Measurements from ENCODE around the gene RANGRF. TPM values are rescaled to one million over a fixed set of nuclear protein-coding genes. Genes with fewer than 3 reads are reported as not detected.

Gene RANGRF
- total RNA-seq, 1 donor from 2014 or later, result 23.2 TPM

DNA sequence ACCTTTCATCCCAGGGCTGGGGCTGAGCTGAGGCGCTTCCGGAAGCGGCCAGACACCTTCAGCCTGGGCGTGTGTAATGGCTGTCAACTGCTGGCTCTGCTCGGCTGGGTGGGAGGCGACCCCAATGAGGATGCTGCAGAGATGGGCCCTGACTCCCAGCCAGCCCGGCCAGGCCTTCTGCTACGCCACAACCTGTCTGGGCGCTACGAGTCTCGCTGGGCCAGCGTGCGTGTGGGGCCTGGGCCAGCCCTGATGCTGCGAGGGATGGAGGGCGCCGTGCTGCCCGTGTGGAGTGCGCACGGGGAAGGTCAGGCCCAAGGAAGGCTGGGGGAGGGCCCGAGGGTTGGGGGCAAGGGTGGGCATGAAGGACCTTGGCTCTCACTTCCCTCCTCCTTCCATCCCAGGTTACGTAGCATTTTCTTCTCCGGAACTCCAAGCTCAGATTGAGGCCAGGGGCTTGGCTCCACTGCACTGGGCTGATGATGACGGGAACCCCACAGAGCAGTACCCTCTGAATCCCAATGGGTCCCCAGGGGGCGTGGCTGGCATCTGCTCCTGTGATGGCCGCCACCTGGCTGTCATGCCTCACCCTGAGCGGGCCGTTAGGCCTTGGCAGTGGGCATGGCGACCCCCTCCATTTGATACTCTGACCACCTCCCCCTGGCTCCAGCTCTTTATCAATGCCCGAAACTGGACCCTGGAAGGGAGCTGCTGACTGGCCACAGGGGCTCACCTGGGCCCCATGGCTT is 19.7 kb upstream of the RANGRF start:
- ATAC-seq (ENCODE audit: poor library complexity), result no peak

DNA sequence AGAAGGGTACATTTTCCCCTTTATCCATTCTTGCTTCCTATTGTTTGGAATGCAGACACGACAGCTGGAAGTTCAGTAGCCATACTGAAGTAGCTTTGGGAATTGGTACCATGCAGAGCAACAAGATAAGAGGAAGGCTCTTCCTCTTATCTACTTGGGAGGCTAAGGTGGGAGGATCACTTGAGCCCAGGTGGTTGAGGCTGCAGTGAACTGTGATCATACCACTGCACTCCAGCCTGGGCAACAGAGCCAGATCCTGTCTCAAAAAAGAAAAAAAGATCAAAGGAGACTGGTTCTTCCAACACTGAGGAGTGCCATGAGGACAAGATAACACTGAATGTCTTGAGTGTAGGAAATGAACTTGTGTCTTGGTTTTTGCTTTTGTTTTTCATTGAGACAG is 16.0 kb upstream of the RANGRF start:
- ATAC-seq (ENCODE audit: poor library complexity) (no peak), DNase-seq (no peak)
- intact Hi-C loops (cut with DNase I), result no loop called here

More for the DNA sequence above, 19.7 kb upstream of the RANGRF start:
- intact Hi-C loops (cut with DNase I), result no loop called here
- DNase-seq, result no peak

DNA sequence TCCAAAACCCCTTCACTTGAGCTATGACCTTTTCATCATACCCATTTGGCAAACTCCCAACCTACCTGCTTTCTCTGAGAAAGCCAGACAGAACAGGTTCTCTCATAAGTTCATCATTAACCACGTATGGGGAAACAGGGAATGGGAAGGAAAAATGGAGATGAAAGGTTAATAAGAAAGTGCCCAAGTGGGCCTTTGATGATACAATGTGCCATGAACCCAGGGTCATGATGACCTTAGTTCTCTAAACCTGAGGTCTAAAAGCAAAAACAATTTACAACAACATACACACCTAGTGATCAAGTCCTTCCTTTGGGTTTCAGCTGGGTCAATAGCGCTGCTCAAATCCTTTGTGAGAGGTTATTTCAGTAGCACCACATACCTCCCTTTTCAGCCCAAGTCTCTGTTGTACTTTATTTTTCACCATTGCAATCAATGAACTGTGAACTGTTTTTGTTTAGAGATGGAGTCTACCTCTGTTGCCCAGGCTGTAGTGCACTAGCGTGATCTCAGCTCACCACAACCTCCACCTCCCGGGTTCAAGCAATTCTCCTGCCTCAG is 14.5 kb upstream of the RANGRF start:
- intact Hi-C loops (cut with DNase I), result no loop called here
- ATAC-seq (ENCODE audit: poor library complexity), result no peak
- DNase-seq, result no peak

DNA sequence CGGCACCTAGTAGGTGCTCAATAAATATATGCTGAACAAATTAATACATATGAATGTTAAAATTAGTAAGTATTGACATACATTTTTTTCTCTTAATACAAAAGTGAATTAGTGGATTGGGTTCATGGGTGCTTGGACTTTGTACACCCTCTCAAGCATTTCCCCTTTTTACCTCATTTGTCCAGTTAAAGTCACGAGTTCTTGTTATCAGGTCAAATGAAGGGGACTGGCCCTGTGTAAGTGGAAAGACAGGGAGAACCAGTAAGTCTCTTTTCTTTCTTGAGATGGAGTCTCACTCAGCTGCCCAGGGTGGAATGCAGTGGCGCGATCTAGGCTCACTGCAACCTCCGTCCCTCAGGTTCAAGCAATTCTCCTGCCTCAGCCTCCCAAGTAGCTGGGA is 13.7 kb upstream of the RANGRF start:
- intact Hi-C loops (cut with DNase I), result no loop called here
- no peak for ATAC-seq (ENCODE audit: poor library complexity)
- no peak for DNase-seq

DNA sequence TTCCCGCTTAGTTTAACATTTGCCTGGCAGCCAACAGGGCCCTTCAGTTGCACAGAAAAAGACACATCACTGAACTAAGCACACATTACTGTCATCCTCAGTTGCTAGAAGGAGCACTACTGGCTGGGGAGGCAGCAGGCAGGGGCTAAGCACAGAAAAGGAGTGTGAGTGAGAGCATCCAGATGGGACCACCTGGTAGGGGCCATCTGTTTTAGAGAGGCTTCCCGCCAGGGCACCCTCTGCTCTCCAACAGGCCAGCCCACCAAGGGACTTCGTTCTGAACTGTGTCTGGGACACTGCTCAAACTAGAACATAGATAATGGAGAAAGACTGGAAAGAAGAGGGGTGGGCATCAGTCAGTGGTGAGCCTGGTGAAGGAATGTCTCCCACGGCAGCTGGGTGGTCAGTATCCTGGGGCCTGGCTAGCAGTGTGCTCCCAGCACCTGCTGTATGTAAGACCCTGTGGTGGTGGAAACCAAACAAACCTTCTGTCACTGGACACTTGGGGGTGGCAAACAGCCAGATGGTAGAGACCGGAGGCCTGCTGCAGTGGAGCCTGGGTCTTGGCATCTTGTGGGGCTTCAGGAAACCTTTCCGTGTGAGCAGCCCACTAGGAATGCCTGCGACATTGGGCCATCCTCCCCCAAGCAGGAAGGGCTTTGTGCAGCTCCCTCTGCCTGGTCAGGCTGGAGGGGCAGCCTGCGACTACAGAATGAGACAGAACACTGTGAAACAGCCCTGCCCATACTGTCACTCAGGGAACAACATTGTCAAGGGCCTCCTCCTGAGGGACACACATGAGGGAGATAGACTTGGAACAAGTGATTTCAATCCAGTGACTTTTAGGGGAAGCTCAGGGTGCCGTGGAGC is 12.8 kb upstream of the RANGRF start:
- ATAC-seq (ENCODE audit: poor library complexity) (no peak), DNase-seq (no peak)
- intact Hi-C loops (cut with DNase I), result no loop called here

DNA sequence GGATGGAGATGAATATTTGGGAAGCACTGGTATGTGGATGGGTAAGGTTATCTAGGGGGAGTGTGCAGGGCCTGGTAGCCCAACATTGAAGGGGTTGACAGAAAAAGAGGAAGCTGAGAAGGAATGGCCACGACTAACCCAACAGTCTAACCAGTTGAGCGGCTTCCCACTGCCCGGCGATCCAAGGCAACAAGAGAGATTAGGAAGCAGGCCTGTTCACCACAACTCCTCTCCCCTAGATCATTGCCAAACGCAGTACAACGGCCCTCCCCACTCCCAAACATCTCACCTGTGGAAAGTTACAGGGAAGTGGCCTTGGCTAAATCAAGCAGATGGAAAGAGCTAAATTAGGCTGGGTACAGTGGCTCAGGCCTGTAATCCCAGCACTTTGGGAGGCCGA is 11.2 kb upstream of the RANGRF start:
- no peak for DNase-seq
- intact Hi-C loops (cut with DNase I), result no loop called here
- no peak for ATAC-seq (ENCODE audit: poor library complexity)

DNA sequence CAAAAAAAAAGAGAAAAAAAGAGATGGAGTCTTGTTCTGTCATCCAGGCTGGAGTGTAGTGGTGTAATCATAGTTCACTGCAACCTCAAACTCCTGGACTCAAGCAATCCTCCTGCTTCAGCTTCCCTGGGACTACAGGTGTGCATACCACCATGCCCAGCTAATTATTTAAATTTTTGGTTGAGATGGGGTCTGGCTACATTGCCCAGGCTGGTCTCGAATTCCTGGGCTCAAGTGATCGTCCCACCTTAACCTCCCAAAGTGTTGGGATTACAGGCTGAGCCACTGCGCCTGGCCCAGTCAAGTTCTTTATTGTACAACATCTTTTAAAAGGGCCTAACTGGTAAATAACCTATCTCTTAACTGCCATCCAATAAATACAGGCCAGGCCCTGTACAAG is 6.1 kb upstream of the RANGRF start:
- intact Hi-C loops (cut with DNase I), result no loop called here
- DNase-seq (no peak), ATAC-seq (ENCODE audit: poor library complexity) (no peak)

DNA sequence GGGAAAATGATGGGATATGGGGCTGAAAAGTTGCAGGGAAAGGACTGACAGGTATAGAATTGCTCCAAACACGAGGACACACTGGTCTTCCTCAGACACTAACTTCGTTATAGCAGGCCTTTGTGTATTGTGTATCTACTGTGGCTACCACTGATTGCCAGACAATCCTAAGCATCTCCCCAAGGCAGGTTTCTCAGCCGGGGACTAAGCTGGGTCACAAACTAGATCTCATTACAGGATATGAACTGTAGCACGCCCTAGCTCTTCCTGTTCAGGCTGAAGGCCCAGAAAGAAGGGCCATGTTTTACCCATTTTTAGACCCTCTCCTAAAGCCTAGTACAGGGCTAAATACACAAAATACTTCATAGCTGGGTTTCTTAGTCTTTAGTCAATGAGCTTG is 5.1 kb upstream of the RANGRF start:
- intact Hi-C loops (cut with DNase I), result no loop called here
- ATAC-seq (ENCODE audit: poor library complexity), result no peak

DNA sequence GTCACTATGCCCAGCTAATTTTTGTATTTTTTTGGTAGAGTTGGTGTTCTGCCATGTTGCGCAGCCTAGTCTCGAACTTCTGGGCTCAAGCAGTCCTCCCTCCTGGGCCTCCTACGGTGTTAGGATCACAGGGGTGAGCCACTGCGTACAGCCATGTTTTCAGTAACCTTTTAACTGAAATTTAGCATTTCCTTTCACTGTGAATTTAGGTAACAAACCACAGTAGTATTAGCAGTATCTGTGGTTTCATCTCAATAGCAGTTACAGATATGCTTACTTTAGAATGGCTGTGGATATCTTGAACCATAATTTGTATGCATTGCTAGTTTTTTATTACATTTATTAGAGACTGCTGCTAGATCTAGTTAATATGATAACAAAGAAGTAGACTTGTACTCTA is 4.3 kb upstream of the RANGRF start:
- DNase-seq (no peak), ATAC-seq (ENCODE audit: poor library complexity) (no peak)
- intact Hi-C loops (cut with DNase I), result no loop called here

More for the DNA sequence above, 5.1 kb upstream of the RANGRF start:
- DNase-seq, result no peak

DNA sequence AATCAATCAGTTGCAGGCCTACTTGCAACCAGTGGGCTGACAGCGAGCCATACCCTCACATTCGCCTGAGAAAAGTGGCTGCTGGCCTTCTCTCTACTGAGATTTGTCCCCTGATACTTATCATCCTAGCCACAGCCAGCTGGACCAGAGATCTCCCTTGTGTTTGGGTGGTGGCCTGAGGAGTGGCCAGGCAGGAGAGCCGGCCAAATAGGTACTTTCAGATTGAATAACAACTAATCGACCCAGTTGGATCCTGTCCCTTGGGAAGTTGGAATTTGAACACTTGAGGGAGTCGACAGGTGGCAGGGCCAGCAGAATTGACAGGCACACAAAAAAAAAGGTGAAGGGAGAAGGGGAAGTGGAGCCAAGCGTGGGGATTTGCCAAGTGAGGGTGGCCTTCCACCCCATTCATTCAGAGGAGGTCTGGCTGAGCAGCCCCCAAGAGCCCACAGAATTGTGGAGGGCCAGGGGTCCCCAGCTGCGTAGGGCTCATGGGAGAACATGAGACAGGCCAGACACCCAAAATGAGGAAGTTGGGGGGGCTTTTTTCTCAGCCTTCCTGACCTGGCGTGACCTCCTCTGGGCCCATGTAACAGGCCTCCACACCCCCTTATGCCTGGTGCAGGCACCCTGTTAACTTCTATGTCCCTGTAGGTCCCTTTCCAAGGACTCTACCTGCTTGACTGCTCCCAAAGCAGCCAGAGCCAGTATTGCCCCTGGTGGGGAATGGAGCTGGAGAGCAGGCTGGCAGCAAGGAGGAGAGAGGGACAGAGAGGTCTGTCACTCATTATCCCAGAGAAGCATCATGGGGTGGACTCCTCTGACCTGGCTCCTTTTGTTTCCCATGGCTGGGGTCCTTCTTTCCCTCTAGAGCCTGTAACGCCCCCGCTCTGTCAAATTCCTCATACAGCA is 2.9 kb upstream of the RANGRF start:
- ATAC-seq (ENCODE audit: poor library complexity) (no peak), DNase-seq (no peak)
- intact Hi-C loops (cut with DNase I), result no loop called here

DNA sequence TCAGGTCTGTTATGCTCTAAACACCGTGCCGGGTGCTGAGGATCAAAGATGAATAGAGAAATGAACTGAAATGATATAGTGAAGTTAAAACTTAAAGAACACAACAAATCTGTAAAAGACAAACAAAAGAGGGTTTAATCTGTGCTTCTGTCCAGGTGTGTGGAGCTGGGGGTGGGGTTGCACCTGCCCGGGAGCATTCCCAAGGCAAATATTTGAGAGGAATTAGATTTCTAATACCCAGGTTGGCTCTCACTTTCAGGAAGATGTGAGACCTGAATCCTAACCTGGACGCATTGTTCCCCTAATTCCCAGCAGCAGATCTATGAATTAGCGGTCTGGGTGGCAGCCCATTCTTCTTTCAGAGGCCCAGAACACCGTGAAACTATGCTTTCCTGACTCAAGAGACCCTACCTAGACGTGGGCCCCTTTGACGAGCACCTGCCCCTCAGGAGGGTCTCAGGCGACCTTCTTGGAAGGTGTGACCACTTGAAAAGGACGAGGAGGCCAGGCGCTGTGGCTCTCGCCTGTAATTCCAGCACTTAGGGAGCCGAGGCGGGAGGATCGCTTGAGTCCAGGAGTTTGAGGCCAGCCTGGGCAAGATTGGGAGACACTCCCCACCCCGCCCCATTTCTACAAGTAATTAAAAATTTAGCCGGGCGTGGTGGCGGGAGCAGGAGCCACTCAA is 677 bp upstream of the RANGRF start:
- ATAC-seq (ENCODE audit: poor library complexity) (no peak), DNase-seq (no peak)
- intact Hi-C loops (cut with DNase I), result no loop called here

DNA sequence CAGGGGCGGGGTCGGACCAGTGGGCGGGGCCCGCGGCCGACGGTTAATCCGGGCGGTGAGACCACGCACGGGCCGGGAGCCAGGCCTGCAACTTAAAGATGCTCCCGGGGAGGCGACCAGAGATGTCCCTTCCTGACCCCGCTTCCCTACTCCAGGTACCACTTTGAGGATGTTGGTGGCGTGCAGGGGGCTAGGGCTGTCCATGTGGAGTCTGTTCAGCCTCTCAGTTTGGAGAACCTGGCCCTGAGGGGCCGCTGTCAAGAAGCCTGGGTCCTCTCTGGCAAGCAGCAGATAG is 580 bp downstream of the RANGRF start:
- intact Hi-C loops (cut with DNase I), result no loop called here
- ATAC-seq (ENCODE audit: poor library complexity) (no peak), DNase-seq (peak; percentile 91)

DNA sequence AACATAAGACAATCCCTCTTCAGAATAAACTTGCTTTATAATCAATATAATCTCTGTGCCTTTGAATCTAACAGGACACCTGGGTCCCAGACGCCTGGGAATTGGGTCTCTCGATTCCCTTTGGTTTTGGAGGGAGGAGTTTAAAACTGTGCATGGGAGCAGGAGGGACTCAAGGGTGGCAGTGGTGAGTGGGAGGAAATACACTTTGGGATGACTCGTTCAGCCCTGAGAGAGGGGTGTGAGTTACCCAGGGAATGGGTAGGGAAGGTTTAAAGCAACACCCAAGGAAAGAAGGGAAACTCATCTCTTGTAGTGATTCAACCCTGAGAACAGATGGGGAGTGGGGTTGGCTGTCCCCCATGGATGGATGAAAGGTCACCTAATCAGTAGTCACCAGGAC is 1.6 kb downstream of the RANGRF start:
- intact Hi-C loops (cut with DNase I), result loop anchor here (10.0 kb wide), 2 partner anchors 45 to 215 kb away; partner anchors contain the start of genes CTC1 and PFAS
- DNase-seq, result no peak
- ATAC-seq (ENCODE audit: poor library complexity), result no peak

DNA sequence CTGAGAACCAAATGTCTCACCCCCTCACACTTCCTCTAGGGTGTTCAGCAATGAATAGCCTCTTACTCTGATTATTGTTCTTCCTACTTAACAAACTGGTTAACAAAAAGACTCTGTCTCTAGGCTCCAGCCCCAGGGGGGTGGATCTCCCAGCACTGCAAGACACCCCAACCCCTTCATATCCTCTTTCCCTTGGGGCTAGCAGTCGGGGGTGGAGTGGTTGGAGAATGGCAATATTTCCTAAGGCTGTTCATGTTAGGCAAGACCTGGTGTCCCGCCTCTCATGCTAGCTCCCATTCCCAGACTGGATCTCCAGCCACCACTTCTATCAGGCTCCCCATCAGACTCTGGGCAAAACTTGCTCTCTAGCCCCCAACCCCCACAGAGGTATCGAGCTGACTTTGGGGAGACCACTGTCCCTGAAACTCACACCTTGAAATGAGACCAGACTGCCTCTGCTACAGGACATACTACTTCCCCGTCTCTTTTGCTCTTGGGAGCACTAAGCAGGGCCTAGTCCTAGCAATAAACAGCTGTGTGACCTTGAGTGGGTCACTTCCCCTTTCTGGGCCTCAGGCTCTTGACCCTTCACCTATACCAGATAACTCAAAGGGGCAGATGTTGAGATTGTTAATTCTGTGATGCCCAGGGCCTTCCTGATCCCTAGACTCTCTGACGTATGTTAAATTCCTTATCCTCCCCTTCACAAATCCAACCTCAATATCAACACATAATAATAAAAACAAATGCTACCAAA is 4.3 kb downstream of the RANGRF start:
- DNase-seq, result no peak
- intact Hi-C loops (cut with DNase I), result loop anchor here (10.0 kb wide), 2 partner anchors 48 to 218 kb away; partner anchors contain the start of genes CTC1 and PFAS
- ATAC-seq (ENCODE audit: poor library complexity), result no peak

DNA sequence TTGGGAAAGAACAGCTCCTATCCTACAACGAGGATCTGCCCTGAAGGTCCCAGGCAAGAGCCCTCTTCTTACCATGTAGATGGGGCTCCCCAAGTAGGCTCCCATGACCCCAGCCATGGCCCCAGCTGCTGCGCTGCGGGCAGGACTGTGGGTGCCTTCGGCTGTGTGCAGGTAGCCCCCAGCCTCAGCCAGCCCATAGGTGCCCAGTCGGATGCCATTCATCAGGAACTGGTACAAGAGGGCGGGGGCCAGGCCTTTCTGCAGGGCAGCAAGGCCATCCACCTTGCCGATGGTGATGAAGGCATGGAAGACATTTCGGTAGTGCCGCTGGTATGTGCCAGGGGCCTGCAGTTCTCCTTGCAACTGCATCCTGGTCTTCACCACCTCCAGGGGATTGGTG is 5.9 kb downstream of the RANGRF start:
- DNase-seq, result no peak
- no peak for ATAC-seq (ENCODE audit: poor library complexity)
- intact Hi-C loops (cut with DNase I), result loop anchor here (10.0 kb wide), 2 partner anchors 50 to 220 kb away; partner anchors contain the start of genes CTC1 and PFAS

DNA sequence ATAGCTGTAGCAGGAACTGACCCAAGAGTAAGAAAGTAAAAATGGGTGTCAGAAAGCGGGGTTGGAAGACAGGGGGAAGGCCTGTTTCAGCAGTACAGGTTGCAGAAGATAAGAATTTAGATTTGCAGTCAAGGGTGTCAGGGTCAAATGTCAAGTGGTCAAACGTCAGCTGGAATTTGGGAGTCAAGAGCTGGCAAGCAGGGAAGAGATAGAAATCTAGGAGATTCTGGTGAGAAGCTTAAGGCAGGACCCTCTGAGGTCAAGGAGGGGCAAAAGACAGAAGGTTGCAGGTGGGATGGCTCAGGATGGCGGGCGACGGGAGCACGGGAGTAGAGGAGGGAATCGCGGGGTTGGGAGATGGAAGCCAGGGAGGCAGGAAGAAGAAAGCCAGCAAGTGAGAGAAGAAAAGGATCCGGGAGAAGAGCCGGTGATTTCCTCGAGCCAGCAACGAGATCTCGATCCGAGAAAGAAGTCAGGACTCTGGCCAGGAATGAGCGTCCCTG is 6.4 kb downstream of the RANGRF start:
- peak; percentile 32 for ATAC-seq (ENCODE audit: poor library complexity)
- no peak for DNase-seq
- intact Hi-C loops (cut with DNase I), result loop anchor here (10.0 kb wide), 2 partner anchors 50 to 220 kb away; partner anchors contain the start of genes CTC1 and PFAS

DNA sequence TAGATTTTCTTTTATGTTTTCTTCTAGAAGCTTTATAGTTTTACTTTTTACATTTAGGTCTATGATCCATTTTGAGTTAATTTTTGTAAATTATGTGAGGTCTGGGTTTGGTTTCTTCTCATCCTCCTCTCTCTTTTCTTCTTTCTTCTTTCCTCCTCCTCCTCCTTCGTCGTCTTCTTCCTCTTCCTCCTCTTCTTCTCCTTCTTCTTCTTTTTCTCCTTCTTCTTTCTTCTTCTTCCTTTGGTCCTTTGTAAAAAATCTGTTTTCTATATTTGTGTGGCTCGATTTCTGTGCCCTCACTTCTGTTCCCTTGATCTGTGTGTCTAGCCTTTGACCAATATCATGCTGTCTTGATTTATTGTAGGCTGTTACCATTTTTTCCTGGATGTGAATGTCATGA is 11.8 kb downstream of the RANGRF start:
- DNase-seq, result no peak
- no peak for ATAC-seq (ENCODE audit: poor library complexity)
- intact Hi-C loops (cut with DNase I), result no loop called here
